Astrocyte of the spinal cord (primary cell): ENCODE data around the gene PLCL1.

Source experiments
- DNase-seq: peaks from one replicate; pipeline ENCODE4 v3.0.0; 2011; ENCODE audit warnings: low read depth, low spot score
- H3K4me3 ChIP-seq: 2 replicates; pipeline ENCODE4 v1.5.1; 2011; ENCODE audit warnings: low read depth, mild to moderate bottlenecking, low read length, moderate library complexity
- in situ Hi-C: cut with HindIII; loops from 2 replicates; pipeline ENCODE4 v1.10.0; 2017; ENCODE audit warnings: low sequenced_read_pairs
- TF ChIP-seq, protein P1 (sequence below): IDR thresholded peaks from 2 replicates; pipeline ENCODE4 v1.5.1; 2012; ENCODE audit warnings: low read depth, mild to moderate bottlenecking, low read length, inconsistent platforms

The PLCL1 gene

DNA sequence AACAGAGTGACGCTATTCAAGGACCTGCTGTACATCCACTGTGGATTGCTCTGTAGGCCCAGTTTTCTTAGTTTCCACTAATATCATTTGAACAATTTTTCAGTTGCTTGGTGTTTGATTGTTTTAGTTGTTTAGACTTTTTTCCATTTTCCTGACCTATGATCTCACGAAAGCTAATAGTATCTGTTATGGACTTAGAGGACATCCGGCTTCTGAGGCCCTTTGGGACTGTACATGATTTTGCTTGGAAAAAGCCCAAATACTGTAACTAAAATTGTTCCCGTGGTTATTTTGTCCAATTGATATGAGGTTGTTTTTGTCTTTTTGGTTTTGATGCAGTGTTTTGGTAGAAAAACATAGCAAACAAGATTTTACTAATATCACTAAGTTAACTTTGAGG is 174.6 kb downstream of the PLCL1 start:
- no peak for DNase-seq
- in situ Hi-C loops: no loop called here
- no peak overlapping the region for H3K4me3 ChIP-seq
- TF ChIP-seq, protein P1, sequence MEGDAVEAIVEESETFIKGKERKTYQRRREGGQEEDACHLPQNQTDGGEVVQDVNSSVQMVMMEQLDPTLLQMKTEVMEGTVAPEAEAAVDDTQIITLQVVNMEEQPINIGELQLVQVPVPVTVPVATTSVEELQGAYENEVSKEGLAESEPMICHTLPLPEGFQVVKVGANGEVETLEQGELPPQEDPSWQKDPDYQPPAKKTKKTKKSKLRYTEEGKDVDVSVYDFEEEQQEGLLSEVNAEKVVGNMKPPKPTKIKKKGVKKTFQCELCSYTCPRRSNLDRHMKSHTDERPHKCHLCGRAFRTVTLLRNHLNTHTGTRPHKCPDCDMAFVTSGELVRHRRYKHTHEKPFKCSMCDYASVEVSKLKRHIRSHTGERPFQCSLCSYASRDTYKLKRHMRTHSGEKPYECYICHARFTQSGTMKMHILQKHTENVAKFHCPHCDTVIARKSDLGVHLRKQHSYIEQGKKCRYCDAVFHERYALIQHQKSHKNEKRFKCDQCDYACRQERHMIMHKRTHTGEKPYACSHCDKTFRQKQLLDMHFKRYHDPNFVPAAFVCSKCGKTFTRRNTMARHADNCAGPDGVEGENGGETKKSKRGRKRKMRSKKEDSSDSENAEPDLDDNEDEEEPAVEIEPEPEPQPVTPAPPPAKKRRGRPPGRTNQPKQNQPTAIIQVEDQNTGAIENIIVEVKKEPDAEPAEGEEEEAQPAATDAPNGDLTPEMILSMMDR: no peak

DNA sequence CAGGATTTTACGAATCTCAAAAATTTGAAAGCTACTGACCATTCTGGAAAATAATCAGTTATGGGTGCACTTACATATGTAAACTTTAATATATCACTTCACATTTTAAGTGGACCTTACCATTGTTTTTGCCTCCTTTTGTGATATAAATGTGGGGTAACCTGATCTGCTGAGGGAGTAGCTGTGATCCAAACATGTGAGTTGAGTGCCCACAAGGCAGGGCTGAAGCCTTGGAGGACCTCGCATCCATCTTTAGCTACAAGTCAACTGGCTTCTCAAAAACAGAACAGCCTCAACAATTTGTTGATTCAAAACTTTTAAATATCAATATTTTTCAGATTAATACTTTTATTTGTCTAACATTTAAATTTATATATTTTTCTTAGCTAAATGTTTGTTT is 178.2 kb downstream of the PLCL1 start:
- in situ Hi-C loops: no loop called here
- no peak overlapping the region for H3K4me3 ChIP-seq
- DNase-seq: no peak
- TF ChIP-seq, protein P1: no peak

DNA sequence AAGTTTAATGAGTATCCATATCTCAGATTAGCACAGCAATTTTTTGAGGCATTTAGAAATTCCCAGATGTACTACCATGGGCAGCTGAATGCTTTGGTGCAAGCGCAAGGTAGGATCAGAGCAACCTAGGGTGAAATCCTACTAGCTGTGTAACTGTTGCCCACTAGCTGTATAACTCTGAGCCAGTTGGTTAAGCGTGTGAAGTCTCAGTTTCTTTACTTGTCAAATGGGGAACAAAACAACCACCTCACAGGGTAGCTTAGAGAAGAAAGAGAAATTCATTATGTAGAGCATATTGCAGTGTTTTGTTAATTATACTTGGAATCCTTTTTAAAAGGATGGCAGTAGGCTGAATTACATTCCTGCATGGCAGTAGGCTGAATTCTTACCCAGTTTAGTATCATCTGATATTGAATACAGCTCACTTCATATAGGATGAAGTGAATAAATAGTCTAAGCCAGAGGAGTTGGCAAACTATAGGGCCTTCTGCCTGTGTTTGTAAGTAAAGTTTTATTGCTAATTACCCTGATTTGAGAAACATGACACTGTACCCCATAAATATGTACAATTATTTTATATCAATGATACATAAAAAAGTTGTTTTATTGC is 180.7 kb downstream of the PLCL1 start:
- DNase-seq: no peak
- in situ Hi-C loops: no loop called here
- no peak overlapping the region for H3K4me3 ChIP-seq
- TF ChIP-seq, protein P1: no peak

DNA sequence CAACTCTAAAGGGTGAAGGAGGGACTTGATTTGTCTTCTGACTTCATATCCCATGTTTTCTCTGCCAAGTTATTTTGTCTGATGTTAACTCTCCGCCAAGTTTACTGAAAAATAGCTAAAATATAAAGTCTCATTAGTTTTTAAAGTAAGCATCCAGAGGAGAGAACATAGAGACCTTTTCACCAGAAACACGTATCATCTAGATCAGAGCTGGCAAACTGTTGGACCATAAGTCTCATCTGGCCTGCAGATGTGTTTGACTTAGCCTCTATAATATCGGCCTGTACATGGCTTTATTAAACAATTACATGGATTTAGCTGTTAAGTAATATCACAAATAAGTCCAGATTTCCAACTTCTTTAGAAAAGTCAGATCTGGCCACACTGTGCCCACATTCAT is 182.6 kb downstream of the PLCL1 start:
- DNase-seq: no peak
- TF ChIP-seq, protein P1: no peak
- no peak overlapping the region for H3K4me3 ChIP-seq
- in situ Hi-C loops: no loop called here

DNA sequence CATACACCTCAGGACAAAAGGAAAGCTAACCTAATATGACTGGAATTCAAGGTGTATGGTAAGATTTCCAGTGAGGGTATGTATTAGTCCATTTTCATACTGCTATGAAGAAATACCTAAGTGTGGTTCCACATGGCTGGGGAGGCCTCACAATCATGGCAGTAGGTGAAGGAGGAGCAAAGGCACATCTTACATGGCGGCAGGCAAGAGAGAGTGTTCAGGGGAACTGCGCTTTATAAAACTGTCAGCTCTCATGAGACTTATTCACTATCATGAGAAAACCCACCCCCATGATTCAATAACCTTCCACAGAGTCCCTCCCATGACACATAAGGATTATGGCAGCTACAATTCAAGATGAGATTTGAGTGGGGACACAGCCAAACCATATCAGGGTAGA is 186.0 kb downstream of the PLCL1 start:
- no peak overlapping the region for H3K4me3 ChIP-seq
- TF ChIP-seq, protein P1: no peak
- in situ Hi-C loops: no loop called here
- no peak for DNase-seq

DNA sequence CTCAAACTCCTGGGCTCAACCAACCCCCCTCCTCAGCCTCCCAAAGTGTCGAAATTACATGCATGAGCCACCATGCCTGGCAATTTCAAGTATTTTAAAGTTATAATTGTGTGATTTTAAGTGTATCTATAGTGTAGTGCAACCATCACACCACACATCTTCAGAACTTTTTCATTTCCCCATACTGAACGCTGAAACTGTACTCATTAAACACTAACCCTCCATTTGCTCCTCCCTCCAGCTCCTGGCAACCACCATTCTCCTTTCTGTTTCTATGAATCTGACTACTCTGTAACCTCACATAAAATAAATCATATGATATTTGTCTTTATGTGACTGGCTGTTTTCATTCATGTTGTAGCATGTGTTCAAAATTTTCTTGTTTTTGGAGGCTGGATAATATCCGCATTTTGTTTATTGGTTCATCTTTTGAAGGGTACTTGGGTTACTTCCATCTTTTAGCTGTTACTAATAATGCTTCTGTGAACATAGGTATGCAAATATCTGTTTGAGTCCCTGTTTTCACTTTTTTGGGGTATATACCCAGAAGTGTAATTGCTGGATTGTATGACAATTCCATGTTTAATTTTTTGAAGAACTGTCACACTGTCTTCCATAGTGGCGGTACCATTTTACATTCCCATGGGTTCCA is 188.2 kb downstream of the PLCL1 start:
- TF ChIP-seq, protein P1: no peak
- DNase-seq: no peak
- in situ Hi-C loops: no loop called here
- no peak overlapping the region for H3K4me3 ChIP-seq
